G401.6 (cell line): ENCODE measurements around the gene PPIF.

Experiments
- FAIRE-seq: peaks from 2 replicates; lab custom pipeline; 2012; peaks lifted over from hg19 to GRCh38; lab: Jason Lieb, UNC

The PPIF gene

GRCh38 chr10:79349072-79349491, 1.8 kb downstream of the PPIF start:
- no peak for FAIRE-seq

GRCh38 chr10:79349766-79350406, 2.6 kb downstream of the PPIF start:
- no peak for FAIRE-seq

- no peak for FAIRE-seq
Measured at GRCh38 chr10:79350407-79351154, 3.3 kb downstream of the PPIF start.

- no peak for FAIRE-seq
Measured at GRCh38 chr10:79351332-79351731, 4.1 kb downstream of the PPIF start.

GRCh38 chr10:79352035-79352877, 5.0 kb downstream of the PPIF start:
- no peak for FAIRE-seq

DNA sequence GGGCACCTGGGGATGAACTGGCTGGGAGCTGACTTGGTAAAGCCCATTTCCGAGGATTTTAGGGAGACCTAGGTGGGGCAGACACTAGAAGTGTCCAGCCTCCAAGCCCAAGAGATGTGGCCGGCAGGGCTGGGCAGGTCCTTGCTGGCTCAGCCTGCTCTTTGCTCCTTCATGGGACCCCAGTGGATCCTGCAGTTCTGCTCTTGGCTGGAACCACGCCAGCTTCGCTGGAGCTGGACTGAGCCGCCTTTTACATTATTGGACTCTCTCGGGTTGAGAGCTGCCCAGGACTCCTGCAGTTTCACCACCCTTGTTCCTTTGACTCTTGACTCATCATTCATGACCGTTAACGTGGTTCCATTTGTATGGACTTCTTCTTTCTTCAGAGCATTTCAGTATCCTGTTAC, 5.7 kb downstream of the PPIF start:
- no peak for FAIRE-seq

DNA sequence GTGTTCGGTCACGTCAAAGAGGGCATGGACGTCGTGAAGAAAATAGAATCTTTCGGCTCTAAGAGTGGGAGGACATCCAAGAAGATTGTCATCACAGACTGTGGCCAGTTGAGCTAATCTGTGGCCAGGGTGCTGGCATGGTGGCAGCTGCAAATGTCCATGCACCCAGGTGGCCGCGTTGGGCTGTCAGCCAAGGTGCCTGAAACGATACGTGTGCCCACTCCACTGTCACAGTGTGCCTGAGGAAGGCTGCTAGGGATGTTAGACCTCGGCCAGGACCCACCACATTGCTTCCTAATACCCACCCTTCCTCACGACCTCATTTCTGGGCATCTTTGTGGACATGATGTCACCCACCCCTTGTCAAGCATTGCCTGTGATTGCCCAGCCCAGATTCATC, 6.5 kb downstream of the PPIF start:
- FAIRE-seq = no peak

GRCh38 chr10:79354141-79354540, 6.9 kb downstream of the PPIF start:
- no peak for FAIRE-seq

- no peak for FAIRE-seq
Measured at GRCh38 chr10:79354615-79355014, 7.3 kb downstream of the PPIF start.

DNA sequence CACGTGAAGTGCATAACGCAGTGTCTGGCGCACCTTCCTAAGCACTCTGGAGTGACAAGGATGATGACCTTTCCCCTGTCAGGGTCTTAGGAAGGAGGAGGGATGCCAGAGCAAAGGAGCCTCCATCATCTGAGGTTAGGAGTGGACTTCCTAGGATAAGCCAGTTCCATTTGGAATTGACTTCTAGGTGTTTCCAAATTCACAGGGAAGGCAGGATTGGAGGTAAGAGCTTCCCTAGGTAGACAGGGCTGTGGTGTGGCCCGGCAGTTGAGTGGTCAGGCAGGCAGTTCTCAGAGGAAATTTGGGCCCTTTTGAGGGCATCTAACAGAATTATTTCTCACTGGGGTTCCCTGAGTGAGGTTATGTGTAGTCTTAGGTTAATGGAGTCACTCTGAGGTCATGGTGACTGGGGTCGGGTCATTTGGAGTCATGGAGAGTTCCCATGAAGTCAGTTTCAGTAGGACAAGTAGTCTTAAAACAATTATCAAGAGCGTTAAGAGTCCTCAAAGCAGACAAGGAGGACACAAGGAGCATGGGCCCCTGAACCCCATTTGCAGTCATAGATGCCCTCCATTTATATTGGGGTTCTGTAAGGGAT, 8.2 kb downstream of the PPIF start:
- no peak for FAIRE-seq

DNA sequence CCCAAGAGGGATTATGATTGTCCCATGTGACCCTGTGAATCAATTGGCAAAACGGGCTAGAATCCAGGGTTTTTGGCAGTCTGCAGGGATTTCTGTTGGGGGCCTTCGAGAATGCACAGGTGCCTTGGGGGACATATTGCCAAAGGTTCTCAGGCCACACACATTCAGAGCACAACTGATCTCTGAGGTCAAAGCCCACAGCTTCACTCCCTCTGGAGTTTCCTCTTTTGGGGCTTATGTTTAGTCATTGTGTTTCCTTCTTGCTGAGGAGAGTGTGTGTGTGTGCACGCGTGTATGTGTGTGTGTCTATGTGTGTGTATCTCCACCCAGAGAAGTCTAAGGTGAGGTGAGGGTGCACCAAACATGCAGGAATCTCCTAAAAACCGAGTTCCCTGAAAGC, 8.8 kb downstream of the PPIF start:
- FAIRE-seq = no peak

DNA sequence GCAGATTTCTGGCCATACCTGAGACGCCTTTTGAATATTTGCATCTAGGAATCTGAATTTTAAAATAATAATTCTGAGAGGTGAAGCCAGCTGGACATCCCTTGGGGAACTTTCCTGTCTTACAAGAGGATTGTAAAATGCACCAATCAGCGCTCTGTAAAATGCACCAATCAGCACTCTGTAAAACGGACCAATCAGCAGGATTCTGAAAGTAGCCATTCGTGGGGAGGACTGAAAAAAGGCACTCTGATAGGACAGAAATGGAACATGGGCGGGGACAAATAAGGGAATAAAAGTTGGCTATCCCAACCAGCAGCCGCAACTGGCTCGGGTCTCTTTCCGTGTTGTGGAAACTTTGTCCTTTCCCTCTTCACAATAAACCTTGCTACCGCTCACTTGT, 9.9 kb downstream of the PPIF start:
- FAIRE-seq = no peak

DNA sequence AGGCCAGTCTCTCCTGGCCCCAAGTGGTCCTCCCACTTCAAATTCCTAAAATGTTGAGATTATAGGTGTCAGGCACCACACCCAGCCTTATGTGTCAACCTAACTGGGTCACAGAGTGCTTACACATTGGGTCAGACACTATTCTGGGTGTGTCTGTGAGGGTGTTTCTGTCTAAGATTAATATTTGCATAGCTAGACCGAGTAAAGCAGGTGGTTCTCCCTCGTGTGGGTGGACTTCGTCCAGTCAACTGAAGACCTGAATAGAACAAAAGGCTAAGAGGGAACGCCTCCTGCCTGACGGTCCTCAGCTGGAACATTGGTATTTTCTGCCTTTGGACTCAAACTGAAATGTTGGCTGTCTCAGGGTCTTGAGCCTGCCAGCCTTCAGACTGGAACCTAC, 11.5 kb downstream of the PPIF start:
- no peak for FAIRE-seq

- no peak for FAIRE-seq
Measured at GRCh38 chr10:79359816-79360498, 12.7 kb downstream of the PPIF start.

DNA sequence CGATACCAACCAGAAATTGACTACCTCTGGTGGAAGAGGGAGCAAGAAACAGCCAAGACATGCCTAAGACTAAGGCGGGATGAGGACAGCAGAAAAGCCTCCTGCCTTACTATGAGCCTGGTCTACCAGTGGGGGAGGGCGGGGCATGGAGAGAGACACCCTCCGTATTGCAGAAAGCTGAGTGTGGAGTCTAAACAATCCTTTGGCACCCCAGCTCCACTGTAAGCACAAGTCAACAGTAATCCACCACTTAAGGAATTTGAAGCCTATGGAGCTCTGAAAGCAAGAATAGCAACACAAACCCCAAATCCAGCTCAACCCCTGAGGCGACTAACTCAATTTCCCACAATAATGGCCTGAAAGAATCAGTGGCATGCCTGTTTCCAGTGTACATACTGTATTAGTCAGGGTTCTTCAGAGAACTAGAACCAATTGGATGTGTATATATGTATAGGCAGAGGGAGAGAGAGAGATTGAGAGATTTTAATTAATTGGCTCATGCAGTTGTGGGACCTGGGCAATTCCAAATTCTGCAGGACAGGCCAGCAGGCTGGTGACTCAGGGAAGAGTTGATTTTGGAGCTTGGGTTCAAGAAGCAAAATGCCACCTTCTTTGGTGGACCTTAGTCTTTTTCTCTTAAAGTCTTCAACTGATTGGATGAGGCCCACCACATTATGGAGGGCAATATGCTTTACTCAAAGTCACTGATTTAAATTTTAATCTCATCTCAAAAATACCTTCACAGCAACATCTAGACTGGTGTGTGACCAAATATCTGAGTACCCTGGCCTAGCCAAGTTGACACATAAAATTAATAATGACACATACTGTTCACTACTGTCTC, 13.5 kb downstream of the PPIF start:
- FAIRE-seq = no peak

- no peak for FAIRE-seq
Measured at GRCh38 chr10:79361726-79362397, 14.6 kb downstream of the PPIF start.

- no peak for FAIRE-seq
Measured at GRCh38 chr10:79367426-79368189, 20.3 kb downstream of the PPIF start.

GRCh38 chr10:79372871-79373270, 25.6 kb downstream of the PPIF start:
- FAIRE-seq = no peak

- peak; percentile 25 for FAIRE-seq
Measured at GRCh38 chr10:79374312-79375191, 27.3 kb downstream of the PPIF start.
